NCI-H2107 treated with DMSO at 0.1 percent for 48 hours (cell line): ENCODE results near the gene INPP5E.

Source experiments
- DNase-seq: peaks from one replicate; lab custom pipeline; 2025; ENCODE audit not compliant: unreplicated experiment; lab: John Stamatoyannopoulos, UW

The INPP5E gene

GRCh38 chr9:136473354-136473721 is 33.7 kb upstream of the INPP5E start:
- DNase-seq, result no peak

GRCh38 chr9:136472640-136473353 is 33.2 kb upstream of the INPP5E start:
- no peak for DNase-seq

GRCh38 chr9:136471802-136472487 is 32.3 kb upstream of the INPP5E start:
- DNase-seq, result no peak

- no peak for DNase-seq
Measured at GRCh38 chr9:136470792-136471469, 31.3 kb upstream of the INPP5E start.

- DNase-seq, result no peak
Measured at GRCh38 chr9:136470356-136470755, 30.7 kb upstream of the INPP5E start.

- no peak for DNase-seq
Measured at GRCh38 chr9:136467766-136468165, 28.1 kb upstream of the INPP5E start.

- DNase-seq, result no peak
Measured at GRCh38 chr9:136466155-136466541, 26.5 kb upstream of the INPP5E start.

GRCh38 chr9:136465500-136466154 is 26.0 kb upstream of the INPP5E start:
- DNase-seq, result no peak

- DNase-seq, result no peak
Measured at GRCh38 chr9:136464241-136464640, 24.6 kb upstream of the INPP5E start.

- DNase-seq, result no peak
Measured at GRCh38 chr9:136463578-136463977, 23.9 kb upstream of the INPP5E start.

GRCh38 chr9:136462664-136463063 is 23.0 kb upstream of the INPP5E start:
- no peak for DNase-seq

- no peak for DNase-seq
Measured at GRCh38 chr9:136460772-136461325, 21.2 kb upstream of the INPP5E start.

GRCh38 chr9:136459425-136459824 is 19.8 kb upstream of the INPP5E start:
- no peak for DNase-seq

GRCh38 chr9:136457326-136457725 is 17.7 kb upstream of the INPP5E start:
- no peak for DNase-seq

GRCh38 chr9:136456258-136456657 is 16.6 kb upstream of the INPP5E start:
- no peak for DNase-seq

- DNase-seq, result no peak
Measured at GRCh38 chr9:136455043-136456002, 15.7 kb upstream of the INPP5E start.

GRCh38 chr9:136454026-136454796 is 14.6 kb upstream of the INPP5E start:
- no peak for DNase-seq

- no peak for DNase-seq
Measured at GRCh38 chr9:136453326-136453725, 13.7 kb upstream of the INPP5E start.

GRCh38 chr9:136451221-136451877 is 11.7 kb upstream of the INPP5E start:
- no peak for DNase-seq
